ENCODE data around the gene APOL4. TPM values are rescaled to one million over a fixed set of nuclear protein-coding genes. Genes with fewer than 3 reads are reported as not detected.

Gene APOL4
- total RNA-seq, 2 donors from 2014 or later, result 0.52 to 18.1 TPM

GRCh38 chr22:36148411-36148810 is 53.2 kb downstream of the APOL4 start:
- no peak for ATAC-seq

GRCh38 chr22:36147196-36147791 is 54.3 kb downstream of the APOL4 start:
- no peak overlapping the region for H3K4me3 ChIP-seq
- H3K36me3 ChIP-seq (replicated peaks in 1 of 2; ENCODE audit: insufficient read depth in 1 of 2, low read depth in 2 of 2), result no peaks in the 10 kb centered on the region
- H3K9me3 ChIP-seq, result no peaks in the 10 kb centered on the region
- intact Hi-C loops (cut with DNase I), result loop anchor here (5.0 kb wide), 1 partner anchor 35 kb away; no protein-coding TSS in a partner anchor
- no peaks in the 10 kb centered on the region for H3K27me3 ChIP-seq
- no peak for TF ChIP-seq CTCF (IDR thresholded peaks at IDR 0.05)
- TF ChIP-seq POLR2A (IDR thresholded peaks at IDR 0.05), result no peak
- H3K4me1 ChIP-seq, result peaks cover under 1% of the 10 kb centered on the region
- no peak for DNase-seq
- no peak for ATAC-seq
- no peak overlapping the region for H3K27ac ChIP-seq
- 76 to 77% methylated on average over 8 of the region's 8 CpGs for WGBS, 2 donors

More at GRCh38 chr22:36148411-36148810, 53.2 kb downstream of the APOL4 start:
- no peak for DNase-seq
- Histone ChIP-seq H3K27me3 (no peaks in the 10 kb centered on the region), H3K36me3 (replicated peaks in 1 of 2; ENCODE audit: insufficient read depth in 1 of 2, low read depth in 2 of 2) (no peaks in the 10 kb centered on the region), H3K27ac (no peak overlapping the region), H3K4me3 (no peak overlapping the region), H3K4me1 (peaks cover 12% of the 10 kb centered on the region), H3K9me3 (no peaks in the 10 kb centered on the region)
- WGBS, 2 donors, result 76 to 88% methylated on average over 8 of the region's 8 CpGs
- TF ChIP-seq POLR2A (IDR thresholded peaks at IDR 0.05), result no peak
- TF ChIP-seq CTCF (IDR thresholded peaks at IDR 0.05), result no peak
- intact Hi-C loops (cut with DNase I), result loop anchor here (5.0 kb wide), 1 partner anchor 34 kb away; no protein-coding TSS in a partner anchor

- intact Hi-C loops (cut with DNase I), result loop anchor here (5.0 kb wide), 1 partner anchor 36 kb away; no protein-coding TSS in a partner anchor
- 46 to 68% methylated on average over 4 of the region's 4 CpGs for WGBS, 2 donors
- no peaks in the 10 kb centered on the region for H3K9me3 ChIP-seq
- H3K4me3 ChIP-seq, result no peak overlapping the region
- H3K36me3 ChIP-seq (replicated peaks in 1 of 2; ENCODE audit: insufficient read depth in 1 of 2, low read depth in 2 of 2), result no peaks in the 10 kb centered on the region
- no peak overlapping the region for H3K27ac ChIP-seq
- TF ChIP-seq POLR2A (IDR thresholded peaks at IDR 0.05), result no peak
- no peak for TF ChIP-seq CTCF (IDR thresholded peaks at IDR 0.05)
- DNase-seq (no peak), ATAC-seq (no peak)
- no peaks in the 10 kb centered on the region for H3K4me1 ChIP-seq
- no peaks in the 10 kb centered on the region for H3K27me3 ChIP-seq
Observed at GRCh38 chr22:36145881-36146280, 55.7 kb downstream of the APOL4 start.

- TF ChIP-seq CTCF (IDR thresholded peaks at IDR 0.05) (peak; percentile 51 to 88 (median 74)), POLR2A (IDR thresholded peaks at IDR 0.05) (no peak)
- Histone ChIP-seq H3K27me3 (no peaks in the 10 kb centered on the region), H3K36me3 (replicated peaks in 1 of 2; ENCODE audit: insufficient read depth in 1 of 2, low read depth in 2 of 2) (no peaks in the 10 kb centered on the region), H3K27ac (no peak overlapping the region), H3K4me1 (no peaks in the 10 kb centered on the region), H3K4me3 (no peak overlapping the region), H3K9me3 (no peaks in the 10 kb centered on the region)
- DNase-seq, result peak; percentile 55 to 77 (median 66)
- peak; percentile 80 for ATAC-seq
- intact Hi-C loops (cut with DNase I), result loop anchor here (5.0 kb wide), 1 partner anchor 37 kb away; no protein-coding TSS in a partner anchor
- WGBS, 2 donors, result 33 to 38% methylated on average over 12 of the region's 12 CpGs
Observed at GRCh38 chr22:36144886-36145541, 56.6 kb downstream of the APOL4 start.
